ENCODE data around the gene NFATC2.
A peak's percentile ranks its signal among the peaks of the same experiment; 100 is the strongest.

NFATC2 gene

DNA sequence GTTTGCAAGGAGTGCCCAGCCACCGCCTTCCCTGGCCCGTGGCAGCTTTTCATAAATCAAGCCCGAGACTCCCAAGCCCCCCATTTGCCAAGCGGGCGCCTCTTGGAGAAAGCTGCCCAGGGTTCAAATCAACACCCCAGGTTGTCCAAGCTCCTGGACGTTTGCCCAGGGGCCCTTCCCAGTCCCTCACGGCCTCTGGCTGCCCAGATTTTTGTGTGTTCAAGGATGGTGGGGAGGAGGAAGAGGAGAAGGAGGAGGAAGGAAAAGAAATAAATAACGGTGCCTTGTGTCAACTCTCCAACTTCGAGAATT, 20.6 kb upstream of the NFATC2 start:
- H3K9ac ChIP-seq, result peak overlapping the region in 1 of 11 experiments; percentile 49; a peak in 2 of 22 replicates
- H3K4me3 ChIP-seq, result peak overlapping the region in 9 of 10 experiments; percentile 40 to 63 (median 50); a peak in 14 of 20 replicates
- H3K36me3 ChIP-seq, result no peaks in the 10 kb centered on the region
- no peak overlapping the region for H3K27ac ChIP-seq
- TF ChIP-seq Cebpa-rat (IDR thresholded peaks at IDR 0.05), result no peak
- H4K20me1 ChIP-seq, result peaks cover 0 to 23% (median 12%) of the 10 kb centered on the region in 11 experiments; a peak in 11 of 22 replicates
- peaks cover 0 to 6% (median 3%) of the 10 kb centered on the region in 11 experiments; a peak in 11 of 22 replicates for H3K9me3 ChIP-seq (replicated peaks in 1 of 11)
- H3K27me3 ChIP-seq, result peaks cover 62 to 81% (median 76%) of the 10 kb centered on the region in 11 experiments
- H3K4me2 ChIP-seq, result peak overlapping the region; percentile 62 to 96 (median 81)
- H3K4me1 ChIP-seq, result peaks cover 11 to 22% (median 16%) of the 10 kb centered on the region in 10 experiments

DNA sequence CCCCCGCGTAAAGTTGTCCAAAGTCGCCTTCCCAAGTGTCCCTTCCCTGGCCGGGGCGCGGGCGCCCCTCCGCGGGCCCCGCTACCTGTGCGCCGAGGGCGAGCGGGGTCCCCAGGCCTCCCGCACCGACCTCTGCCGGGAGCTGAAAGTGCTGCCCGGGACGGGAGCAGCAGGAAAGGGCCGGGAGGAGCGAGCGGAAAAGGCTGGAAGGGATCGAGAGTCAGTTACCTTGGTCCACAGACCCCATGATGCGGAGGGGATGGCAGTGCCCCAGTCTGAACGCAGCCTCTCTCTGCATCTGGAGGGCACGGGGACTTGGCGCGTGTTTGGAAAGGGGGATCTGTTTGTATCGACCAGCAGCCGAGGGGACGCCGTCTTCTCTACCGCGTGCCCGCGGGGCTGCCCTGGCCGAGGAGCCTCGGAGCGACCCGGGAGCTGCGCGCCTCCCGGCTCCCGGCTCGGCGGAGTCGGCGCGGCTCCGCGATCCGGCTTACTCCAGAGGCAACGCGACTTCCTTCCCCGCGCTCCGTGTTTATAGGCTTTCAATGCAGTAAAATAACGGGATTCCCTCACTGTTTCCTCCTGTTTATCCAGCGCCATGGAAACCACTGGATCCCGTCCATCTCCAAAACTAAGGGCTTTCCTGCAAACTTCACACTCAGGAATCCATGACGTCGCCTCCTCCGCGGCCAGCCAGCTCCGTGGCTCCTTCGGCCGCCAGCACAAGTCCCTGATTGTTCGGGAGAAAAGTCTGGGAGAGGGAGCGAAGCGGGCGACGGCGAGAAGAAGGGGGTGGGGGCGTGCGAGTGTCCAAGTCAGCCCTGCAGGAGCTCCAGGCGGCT, 20.0 kb upstream of the NFATC2 start:
- H3K27me3 ChIP-seq, result peaks cover 62 to 81% (median 76%) of the 10 kb centered on the region in 11 experiments
- no peak overlapping the region for H3K27ac ChIP-seq
- peaks cover 0 to 23% (median 12%) of the 10 kb centered on the region in 11 experiments; a peak in 11 of 22 replicates for H4K20me1 ChIP-seq
- peak overlapping the region; percentile 62 to 96 (median 81) for H3K4me2 ChIP-seq
- H3K9me3 ChIP-seq (replicated peaks in 1 of 11), result peaks cover 0 to under 1% (median 0%) of the 10 kb centered on the region in 11 experiments; a peak in 1 of 22 replicates
- no peaks in the 10 kb centered on the region for H3K36me3 ChIP-seq
- no peak for TF ChIP-seq Cebpa-rat (IDR thresholded peaks at IDR 0.05)
- peaks cover 11 to 22% (median 16%) of the 10 kb centered on the region in 10 experiments for H3K4me1 ChIP-seq
- peak overlapping the region; percentile 28 to 63 (median 50) for H3K4me3 ChIP-seq
- H3K9ac ChIP-seq, result peak overlapping the region in 6 of 11 experiments; percentile 12 to 49 (median 20); a peak in 3 of 22 replicates

DNA sequence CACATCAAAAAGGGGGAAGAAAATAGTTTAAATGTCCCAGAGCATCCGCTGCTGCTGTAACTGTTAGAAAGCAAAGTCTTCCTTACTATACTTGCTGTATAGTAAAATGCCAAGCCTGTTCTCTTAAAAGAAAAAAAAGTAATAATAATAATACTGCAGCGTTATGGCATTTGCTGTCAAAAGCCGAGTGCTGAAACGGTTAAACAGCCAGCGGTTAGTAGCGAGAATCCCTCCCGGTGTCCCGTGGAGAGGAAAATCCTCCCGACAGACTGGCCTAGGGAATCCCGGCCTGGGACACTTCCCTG, 19.5 kb upstream of the NFATC2 start:
- Histone ChIP-seq H3K4me2 (peak overlapping the region; percentile 62 to 96 (median 81)), H3K27me3 (peaks cover 62 to 81% (median 76%) of the 10 kb centered on the region in 11 experiments), H4K20me1 (peaks cover 0 to 23% (median 12%) of the 10 kb centered on the region in 11 experiments; a peak in 11 of 22 replicates), H3K27ac (no peak overlapping the region), H3K4me1 (peaks cover 11 to 22% (median 16%) of the 10 kb centered on the region in 10 experiments), H3K9me3 (replicated peaks in 1 of 11) (no peaks in the 10 kb centered on the region), H3K36me3 (no peaks in the 10 kb centered on the region), H3K4me3 (peak overlapping the region; percentile 28 to 63 (median 50)), H3K9ac (0 out of 22 replicates have a peak overlapping the region, but pooled peaks of 1 of the 11 experiments have one; percentile 13)
- no peak for TF ChIP-seq Cebpa-rat (IDR thresholded peaks at IDR 0.05)

DNA sequence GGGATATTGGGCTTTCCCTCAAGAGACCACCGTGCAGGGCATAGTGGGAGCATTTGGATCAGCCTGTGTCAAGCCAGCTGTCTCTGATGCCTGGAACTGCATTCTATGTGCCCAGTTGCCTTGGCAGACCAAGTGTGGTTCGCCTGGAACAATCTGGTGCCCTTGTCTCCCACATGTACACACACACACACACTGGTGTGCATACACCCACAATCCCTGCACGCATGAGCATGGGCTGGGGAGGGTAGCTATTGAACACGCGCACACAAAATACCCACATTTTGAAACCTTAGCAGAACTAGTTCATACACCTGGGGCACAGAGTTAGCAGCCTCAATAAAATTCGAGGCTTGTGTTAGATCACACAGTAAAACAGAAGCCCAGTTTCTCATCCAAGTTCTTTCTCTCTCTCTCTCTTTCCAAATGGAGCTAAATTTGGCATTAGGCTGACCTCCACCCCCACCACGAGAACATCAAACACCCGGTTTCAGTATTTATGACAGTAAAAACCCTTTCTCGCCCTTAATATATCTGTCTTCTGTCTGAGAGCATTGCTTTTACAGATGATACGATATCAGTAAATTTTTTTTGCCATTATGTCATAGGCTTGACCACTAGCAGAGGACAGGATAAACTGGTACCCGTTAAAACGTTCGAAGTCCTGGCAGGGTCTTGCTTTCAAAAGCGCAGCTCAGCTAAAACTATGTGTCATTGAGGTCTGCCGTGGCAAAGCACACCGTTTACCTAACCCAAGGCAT, 18.2 kb upstream of the NFATC2 start:
- H3K9me3 ChIP-seq (replicated peaks in 1 of 11), result peaks cover 0 to 8% (median 0%) of the 10 kb centered on the region in 11 experiments; a peak in 3 of 22 replicates
- no peak overlapping the region for H3K4me2 ChIP-seq
- H3K9ac ChIP-seq, result no peak overlapping the region
- H3K36me3 ChIP-seq, result no peaks in the 10 kb centered on the region
- no peak overlapping the region for H3K4me3 ChIP-seq
- H3K27me3 ChIP-seq, result peaks cover 62 to 74% (median 70%) of the 10 kb centered on the region in 11 experiments
- peaks cover 0 to 23% (median 12%) of the 10 kb centered on the region in 11 experiments; a peak in 11 of 22 replicates for H4K20me1 ChIP-seq
- peaks cover 11 to 22% (median 16%) of the 10 kb centered on the region in 10 experiments for H3K4me1 ChIP-seq
- TF ChIP-seq Cebpa-rat (IDR thresholded peaks at IDR 0.05), result no peak
- H3K27ac ChIP-seq, result no peak overlapping the region

DNA sequence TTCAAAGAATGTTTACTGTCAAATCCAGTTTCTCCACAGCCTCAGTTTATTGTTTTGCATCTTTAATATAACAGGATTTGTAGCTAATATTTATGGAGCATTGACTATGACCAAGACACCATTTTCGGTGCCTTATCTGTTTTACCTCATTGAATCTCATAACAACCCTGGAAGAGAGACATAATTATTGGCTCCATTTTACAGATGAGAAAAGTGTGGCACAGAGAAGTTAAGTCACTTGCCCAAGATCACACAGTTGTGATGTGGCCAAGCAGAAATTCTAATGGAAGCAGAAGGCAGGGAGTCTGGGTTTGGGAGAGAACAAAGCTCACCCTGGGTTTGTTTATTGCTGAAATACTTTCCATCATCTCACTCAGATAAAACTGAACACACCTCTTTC, 17.5 kb upstream of the NFATC2 start:
- H4K20me1 ChIP-seq, result peaks cover 0 to 23% (median 12%) of the 10 kb centered on the region in 11 experiments; a peak in 11 of 22 replicates
- no peak overlapping the region for H3K27ac ChIP-seq
- H3K4me2 ChIP-seq, result no peak overlapping the region
- H3K4me3 ChIP-seq, result no peak overlapping the region
- H3K27me3 ChIP-seq, result peaks cover 57 to 67% (median 63%) of the 10 kb centered on the region in 11 experiments
- TF ChIP-seq Cebpa-rat (IDR thresholded peaks at IDR 0.05), result no peak
- H3K36me3 ChIP-seq, result no peaks in the 10 kb centered on the region
- no peak overlapping the region for H3K9ac ChIP-seq
- peaks cover 0 to 14% (median 0%) of the 10 kb centered on the region in 11 experiments; a peak in 3 of 22 replicates for H3K9me3 ChIP-seq (replicated peaks in 1 of 11)
- peaks cover 11 to 22% (median 16%) of the 10 kb centered on the region in 10 experiments for H3K4me1 ChIP-seq

DNA sequence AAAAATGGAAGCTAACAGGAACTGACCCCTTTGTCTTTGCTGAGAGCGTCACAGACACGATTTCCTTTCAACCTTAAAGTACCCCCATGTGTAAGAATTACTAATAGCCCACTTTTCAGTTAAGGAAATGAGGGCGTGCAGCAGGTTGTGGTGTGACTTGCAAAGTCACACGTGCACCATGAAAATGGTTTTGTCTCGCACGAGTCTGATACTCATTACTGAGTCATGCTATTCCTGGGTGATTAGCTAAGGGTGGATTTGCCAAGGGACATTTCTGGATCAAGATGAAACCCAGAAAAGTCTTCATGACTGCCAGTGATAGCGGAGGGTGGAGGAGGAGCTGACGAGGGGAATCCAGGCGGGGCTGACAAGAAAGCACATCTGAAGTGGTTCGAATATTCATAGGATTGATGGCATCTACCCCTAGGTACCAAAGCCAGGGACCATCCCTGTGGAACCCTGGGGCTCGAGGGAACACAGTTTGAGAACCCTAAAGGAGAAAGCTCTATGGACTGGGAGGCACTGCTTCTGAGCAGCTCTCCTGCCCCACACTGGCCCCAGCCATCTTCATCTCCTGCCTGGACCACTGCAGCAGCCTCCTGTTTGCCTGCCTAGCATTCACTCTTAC, 12.1 kb upstream of the NFATC2 start:
- TF ChIP-seq Cebpa-rat (IDR thresholded peaks at IDR 0.05), result no peak
- no peak overlapping the region for H3K9ac ChIP-seq
- no peak overlapping the region for H3K27ac ChIP-seq

DNA sequence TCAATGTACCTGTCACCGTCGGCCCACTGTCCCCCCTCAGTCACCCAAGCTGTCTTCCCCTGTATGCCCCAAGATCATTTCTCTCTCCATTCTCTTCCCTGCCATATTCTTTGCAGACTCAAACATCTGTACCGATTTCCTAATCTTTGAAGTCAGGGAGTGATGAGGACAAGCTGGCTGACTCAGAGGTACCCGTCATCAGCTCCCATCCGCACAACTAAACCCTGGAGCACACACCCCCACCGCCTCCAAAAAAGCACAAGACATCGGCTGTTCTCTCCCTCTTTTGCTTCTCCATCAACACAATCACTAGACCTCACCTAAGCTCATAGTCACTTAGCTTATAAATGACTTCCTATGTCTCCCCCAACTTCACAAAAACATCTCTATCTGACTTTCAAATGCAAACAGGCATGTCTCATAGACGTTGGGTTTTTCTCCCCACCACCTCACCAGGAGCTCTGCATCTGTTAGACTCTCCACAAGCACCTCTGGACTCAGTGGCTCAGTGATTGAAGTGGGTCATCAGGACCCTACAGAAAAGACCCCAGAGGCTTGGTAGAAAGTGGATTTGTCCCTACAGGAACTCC, 11.5 kb upstream of the NFATC2 start:
- H3K4me3 ChIP-seq, result no peak overlapping the region
- no peaks in the 10 kb centered on the region for H4K20me1 ChIP-seq
- TF ChIP-seq Cebpa-rat (IDR thresholded peaks at IDR 0.05), result no peak
- H3K27ac ChIP-seq, result no peak overlapping the region
- H3K4me1 ChIP-seq, result no peaks in the 10 kb centered on the region
- H3K4me2 ChIP-seq, result no peak overlapping the region
- H3K9me3 ChIP-seq (replicated peaks in 1 of 11), result peaks cover 0 to 14% (median 0%) of the 10 kb centered on the region in 11 experiments; a peak in 3 of 22 replicates
- H3K9ac ChIP-seq, result no peak overlapping the region
- H3K27me3 ChIP-seq, result peaks cover 0 to 6% (median 2%) of the 10 kb centered on the region in 11 experiments; a peak in 11 of 22 replicates
- no peaks in the 10 kb centered on the region for H3K36me3 ChIP-seq

More for the DNA sequence above, 12.1 kb upstream of the NFATC2 start:
- H4K20me1 ChIP-seq, result no peaks in the 10 kb centered on the region
- peaks cover 3 to 13% (median 9%) of the 10 kb centered on the region in 11 experiments; a peak in 21 of 22 replicates for H3K27me3 ChIP-seq
- no peak overlapping the region for H3K4me3 ChIP-seq
- peaks cover 0 to 14% (median 0%) of the 10 kb centered on the region in 11 experiments; a peak in 3 of 22 replicates for H3K9me3 ChIP-seq (replicated peaks in 1 of 11)
- H3K4me1 ChIP-seq, result no peaks in the 10 kb centered on the region
- H3K36me3 ChIP-seq, result no peaks in the 10 kb centered on the region
- H3K4me2 ChIP-seq, result no peak overlapping the region

DNA sequence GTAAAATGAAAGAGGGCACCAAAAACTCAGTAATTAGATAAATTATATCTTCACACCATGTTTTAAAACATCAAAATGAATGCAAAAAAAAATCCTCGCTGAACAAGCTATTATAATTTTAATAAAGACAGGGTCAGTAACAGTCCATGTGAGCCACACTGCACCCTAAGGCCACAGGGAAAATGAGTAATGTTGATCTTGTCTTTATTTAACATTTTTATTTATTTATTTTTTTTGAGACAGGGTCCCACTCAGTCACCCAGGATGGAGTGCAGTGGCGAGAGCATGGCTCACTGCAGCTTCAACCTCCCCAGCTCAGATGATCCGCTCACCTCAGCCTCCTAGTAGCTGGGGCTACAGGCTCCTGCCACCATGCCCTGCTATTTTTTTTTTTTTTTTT, 8.7 kb upstream of the NFATC2 start:
- Histone ChIP-seq H3K4me1 (no peaks in the 10 kb centered on the region), H3K4me3 (no peak overlapping the region), H3K27ac (no peak overlapping the region), H3K27me3 (no peaks in the 10 kb centered on the region), H4K20me1 (no peaks in the 10 kb centered on the region), H3K4me2 (no peak overlapping the region), H3K9me3 (replicated peaks in 1 of 11) (peaks cover 0 to 11% (median 0%) of the 10 kb centered on the region in 11 experiments; a peak in 3 of 22 replicates), H3K9ac (no peak overlapping the region), H3K36me3 (no peaks in the 10 kb centered on the region)
- no peak for TF ChIP-seq Cebpa-rat (IDR thresholded peaks at IDR 0.05)
